Muscle layer of colon (tissue), 2 donors: ENCODE data around the gene DNAJC1.

ENCODE experiments used
- H3K27ac ChIP-seq: one replicate; pipeline ENCODE4 v1.7.0; 2013; ENCODE audit warnings: low read depth, mild to moderate bottlenecking, low read length, moderate library complexity
- H3K27me3 ChIP-seq, 2 donors: one replicate each; pipeline ENCODE4 v1.7.0; 2013; ENCODE audit warnings: low read length in 2 of 2, mild to moderate bottlenecking in 2 of 2; ENCODE audit not compliant: insufficient read depth in 2 of 2, control insufficient read depth in 1 of 2
- H3K36me3 ChIP-seq: one replicate; pipeline ENCODE4 v1.7.0; 2013; ENCODE audit warnings: mild to moderate bottlenecking, low read length; ENCODE audit not compliant: insufficient read depth
- H3K4me1 ChIP-seq: one replicate; pipeline ENCODE4 v1.7.0; 2013; ENCODE audit warnings: mild to moderate bottlenecking, low read length; ENCODE audit not compliant: insufficient read depth
- H3K4me3 ChIP-seq, 2 donors: one replicate each; pipeline ENCODE4 v1.7.0; 2013; ENCODE audit warnings: low read length in 2 of 2, low read depth in 1 of 2, mild to moderate bottlenecking in 1 of 2, moderate library complexity in 1 of 2
- H3K9ac ChIP-seq: one replicate; pipeline ENCODE4 v1.7.0; 2013; ENCODE audit warnings: low read length
- H3K9me3 ChIP-seq: one replicate; pipeline ENCODE4 v1.7.0; 2013; ENCODE audit warnings: mild to moderate bottlenecking, low read length
- donor health status: abdominal sarcoma.
- donor health status: Adenocarcinoma of cecum.

The DNAJC1 gene

GRCh38 chr10:21797533-21797932, 206.0 kb downstream of the DNAJC1 start:
- H3K4me1 ChIP-seq, result no peaks in the 10 kb centered on the region
- H3K27ac ChIP-seq, result no peak overlapping the region
- no peaks in the 10 kb centered on the region for H3K27me3 ChIP-seq
- no peaks in the 10 kb centered on the region for H3K36me3 ChIP-seq
- no peak overlapping the region for H3K4me3 ChIP-seq
- no peaks in the 10 kb centered on the region for H3K9me3 ChIP-seq
- no peak overlapping the region for H3K9ac ChIP-seq

GRCh38 chr10:21791276-21791675, 212.3 kb downstream of the DNAJC1 start:
- no peak overlapping the region for H3K27ac ChIP-seq
- no peak overlapping the region for H3K4me3 ChIP-seq
- no peaks in the 10 kb centered on the region for H3K9me3 ChIP-seq

GRCh38 chr10:21776883-21777282, 226.6 kb downstream of the DNAJC1 start:
- no peak overlapping the region for H3K27ac ChIP-seq
- no peak overlapping the region for H3K9ac ChIP-seq
- no peaks in the 10 kb centered on the region for H3K27me3 ChIP-seq
- no peaks in the 10 kb centered on the region for H3K36me3 ChIP-seq
- no peak overlapping the region for H3K4me3 ChIP-seq
- no peaks in the 10 kb centered on the region for H3K4me1 ChIP-seq
- H3K9me3 ChIP-seq, result no peaks in the 10 kb centered on the region

More at GRCh38 chr10:21791276-21791675, 212.3 kb downstream of the DNAJC1 start:
- Histone ChIP-seq H3K9ac (no peak overlapping the region), H3K36me3 (no peaks in the 10 kb centered on the region), H3K27me3 (no peaks in the 10 kb centered on the region), H3K4me1 (no peaks in the 10 kb centered on the region)

GRCh38 chr10:21771219-21771618, 232.3 kb downstream of the DNAJC1 start:
- Histone ChIP-seq H3K4me1 (no peaks in the 10 kb centered on the region), H3K9me3 (no peaks in the 10 kb centered on the region)

GRCh38 chr10:21769041-21769440, 234.5 kb downstream of the DNAJC1 start:
- no peak overlapping the region for H3K27ac ChIP-seq
- H3K9ac ChIP-seq, result no peak overlapping the region
- H3K4me1 ChIP-seq, result no peaks in the 10 kb centered on the region
- H3K27me3 ChIP-seq, result no peaks in the 10 kb centered on the region
- H3K9me3 ChIP-seq, result no peaks in the 10 kb centered on the region
- H3K4me3 ChIP-seq, result no peak overlapping the region
- H3K36me3 ChIP-seq, result no peaks in the 10 kb centered on the region

More at GRCh38 chr10:21771219-21771618, 232.3 kb downstream of the DNAJC1 start:
- H3K9ac ChIP-seq, result no peak overlapping the region
- H3K36me3 ChIP-seq, result no peaks in the 10 kb centered on the region
- no peaks in the 10 kb centered on the region for H3K27me3 ChIP-seq
- H3K4me3 ChIP-seq, result no peak overlapping the region
- no peak overlapping the region for H3K27ac ChIP-seq

GRCh38 chr10:21764466-21765189, 238.9 kb downstream of the DNAJC1 start:
- H3K27me3 ChIP-seq, result no peaks in the 10 kb centered on the region
- H3K36me3 ChIP-seq, result peaks cover under 1% of the 10 kb centered on the region
- no peak overlapping the region for H3K9ac ChIP-seq
- H3K4me3 ChIP-seq, result no peak overlapping the region
- no peaks in the 10 kb centered on the region for H3K4me1 ChIP-seq
- H3K9me3 ChIP-seq, result no peaks in the 10 kb centered on the region
- H3K27ac ChIP-seq, result no peak overlapping the region

GRCh38 chr10:21760332-21760731, 243.2 kb downstream of the DNAJC1 start:
- peaks cover 16% of the 10 kb centered on the region for H3K36me3 ChIP-seq

GRCh38 chr10:21759232-21759631, 244.3 kb downstream of the DNAJC1 start:
- Histone ChIP-seq H3K36me3 (peaks cover 16% of the 10 kb centered on the region), H3K27ac (no peak overlapping the region), H3K9me3 (no peaks in the 10 kb centered on the region), H3K27me3 (no peaks in the 10 kb centered on the region), H3K4me3 (no peak overlapping the region), H3K4me1 (no peaks in the 10 kb centered on the region), H3K9ac (no peak overlapping the region)

More at GRCh38 chr10:21760332-21760731, 243.2 kb downstream of the DNAJC1 start:
- H3K27me3 ChIP-seq, result no peaks in the 10 kb centered on the region
- no peak overlapping the region for H3K27ac ChIP-seq
- no peaks in the 10 kb centered on the region for H3K9me3 ChIP-seq
- no peaks in the 10 kb centered on the region for H3K4me1 ChIP-seq
- H3K9ac ChIP-seq, result no peak overlapping the region
- no peak overlapping the region for H3K4me3 ChIP-seq

GRCh38 chr10:21758696-21759095, 244.8 kb downstream of the DNAJC1 start:
- Histone ChIP-seq H3K4me3 (no peak overlapping the region), H3K27me3 (no peaks in the 10 kb centered on the region), H3K4me1 (no peaks in the 10 kb centered on the region), H3K27ac (no peak overlapping the region), H3K36me3 (peaks cover 16% of the 10 kb centered on the region), H3K9ac (no peak overlapping the region), H3K9me3 (no peaks in the 10 kb centered on the region)

GRCh38 chr10:21758239-21758638, 245.3 kb downstream of the DNAJC1 start:
- no peak overlapping the region for H3K9ac ChIP-seq
- H3K27me3 ChIP-seq, result no peaks in the 10 kb centered on the region
- peaks cover 16% of the 10 kb centered on the region for H3K36me3 ChIP-seq
- H3K4me3 ChIP-seq, result no peak overlapping the region
- H3K27ac ChIP-seq, result no peak overlapping the region
- H3K4me1 ChIP-seq, result no peaks in the 10 kb centered on the region
- H3K9me3 ChIP-seq, result no peaks in the 10 kb centered on the region

GRCh38 chr10:21757185-21757901, 246.2 kb downstream of the DNAJC1 start:
- Histone ChIP-seq H3K9ac (no peak overlapping the region), H3K36me3 (peaks cover 16% of the 10 kb centered on the region)

More at GRCh38 chr10:21757185-21757901, 246.2 kb downstream of the DNAJC1 start:
- no peak overlapping the region for H3K4me3 ChIP-seq
- H3K27ac ChIP-seq, result no peak overlapping the region
- no peaks in the 10 kb centered on the region for H3K9me3 ChIP-seq
- no peaks in the 10 kb centered on the region for H3K27me3 ChIP-seq
- no peaks in the 10 kb centered on the region for H3K4me1 ChIP-seq
